Hematopoietic multipotent progenitor cell (in vitro differentiated cells): ENCODE data around the gene OR5AR1. TPM values are rescaled to one million over a fixed set of nuclear protein-coding genes. Genes with fewer than 3 reads are reported as not detected.

Experiments used
- small RNA-seq: library from RNA; depleted of rRNA; stranded (forward); fragments of <200 nt; gene quantifications from one replicate; pipeline ENCODE3, GENCODE V24; 2012
- total RNA-seq: library from RNA; depleted of rRNA; stranded (reverse); fragments of >200 nt; gene quantifications from one replicate; pipeline ENCODE4 v1.2.3, GENCODE V29; 2012

Gene OR5AR1
- total RNA-seq, 1 donor = not detected

Small RNA genes within 50 kb of the gene (small RNA-seq; reads per million reads assigned to genes)
- gene AP004245.1 = not detected

Other genes with a start within 250 kb of the OR5AR1 start
- not detected for gene OR5M3, start 190.3 kb upstream of the OR5AR1 start, total RNA-seq
- gene OR5M8, start 172.3 kb upstream of the OR5AR1 start, total RNA-seq = not detected
- not detected for gene OR5M11, start 120.4 kb upstream of the OR5AR1 start, total RNA-seq
- not detected for gene OR5M10, start 86.0 kb upstream of the OR5AR1 start, total RNA-seq
- not detected for gene OR5M1, start 48.8 kb upstream of the OR5AR1 start, total RNA-seq
- not detected for gene OR5AP2, start 21.2 kb upstream of the OR5AR1 start, total RNA-seq
- under 0.01 TPM for gene OR9G1, start 35.4 kb downstream of the OR5AR1 start, total RNA-seq
- not detected for gene OR9G4, start 85.0 kb downstream of the OR5AR1 start, total RNA-seq